ENCODE data around the gene AKAP6. TPM values are rescaled to one million over a fixed set of nuclear protein-coding genes. Genes with fewer than 3 reads are reported as not detected.

The AKAP6 gene
- total and polyA plus RNA-seq, 4 donors: 0.42 to 3.2 (median 1.7) TPM

DNA sequence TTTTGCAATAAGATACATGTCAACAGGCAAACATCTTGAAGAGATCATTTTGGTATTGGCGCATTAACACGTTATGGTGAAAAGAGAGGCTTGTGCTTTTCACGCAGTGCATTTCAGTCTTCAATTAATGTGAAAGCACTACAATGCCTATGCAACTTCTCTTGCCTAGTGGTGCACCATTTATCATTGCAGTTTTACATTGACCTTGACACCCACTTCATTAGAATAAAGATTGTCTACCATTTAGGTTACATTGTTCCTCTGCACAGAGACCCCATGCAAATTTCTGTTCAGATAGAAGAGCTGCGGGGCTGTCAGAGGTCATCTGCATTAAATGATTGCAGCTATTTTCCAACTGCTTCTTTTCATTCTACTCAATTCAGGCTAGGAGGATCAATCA lies 397.4 kb downstream of the AKAP6 start:
- Histone ChIP-seq H3K4me1 (ENCODE audit: control insufficient read depth in 4 of 4, insufficient read depth in 4 of 4, low read length in 3 of 4) (peaks cover 2 to 6% (median 2%) of the 10 kb centered on the region in 4 donors), H3K27ac (ENCODE audit: low read depth in 1 of 2, low read length in 2 of 2) (no peak overlapping the region), H3K9me3 (ENCODE audit: control insufficient read depth in 4 of 4, low read length in 3 of 4) (no peaks in the 10 kb centered on the region), H3K27me3 (ENCODE audit: control insufficient read depth in 4 of 4, insufficient read depth in 4 of 4, low read length in 3 of 4) (no peaks in the 10 kb centered on the region), H3K36me3 (ENCODE audit: control insufficient read depth in 4 of 4, insufficient read depth in 3 of 4, low read depth in 1 of 4, low read length in 3 of 4) (no peaks in the 10 kb centered on the region), H3K9ac (ENCODE audit: low read depth in 1 of 2, low read length in 2 of 2) (no peak overlapping the region), H3K4me3 (ENCODE audit: low read depth in 1 of 3, low read length in 3 of 3) (no peak overlapping the region)
- no peak for TF ChIP-seq FOXA1 (IDR thresholded peaks at IDR 0.05)
- TF ChIP-seq EGR1 (IDR thresholded peaks at IDR 0.05; ENCODE audit: low read depth in 2 of 2): no peak
- TF ChIP-seq ZBTB33 (IDR thresholded peaks at IDR 0.05): no peak
- TF ChIP-seq, protein P1, sequence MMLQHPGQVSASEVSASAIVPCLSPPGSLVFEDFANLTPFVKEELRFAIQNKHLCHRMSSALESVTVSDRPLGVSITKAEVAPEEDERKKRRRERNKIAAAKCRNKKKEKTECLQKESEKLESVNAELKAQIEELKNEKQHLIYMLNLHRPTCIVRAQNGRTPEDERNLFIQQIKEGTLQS (IDR thresholded peaks at IDR 0.05): no peak
- TF ChIP-seq, protein P2, sequence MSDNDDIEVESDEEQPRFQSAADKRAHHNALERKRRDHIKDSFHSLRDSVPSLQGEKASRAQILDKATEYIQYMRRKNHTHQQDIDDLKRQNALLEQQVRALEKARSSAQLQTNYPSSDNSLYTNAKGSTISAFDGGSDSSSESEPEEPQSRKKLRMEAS (IDR thresholded peaks at IDR 0.05): no peak
- TF ChIP-seq YY1 (IDR thresholded peaks at IDR 0.05): no peak
- no peak for TF ChIP-seq FOXA2 (IDR thresholded peaks at IDR 0.05)
- TF ChIP-seq JUND (IDR thresholded peaks at IDR 0.05): no peak
- TF ChIP-seq SP1 (IDR thresholded peaks at IDR 0.05): no peak
- TF ChIP-seq NR2F2 (IDR thresholded peaks at IDR 0.05): no peak
- no peak for TF ChIP-seq HNF4G (IDR thresholded peaks at IDR 0.05)
- no peak for DNase-seq (ENCODE audit: low spot score)
- WGBS: 95% methylated on average over 4 of the region's 4 CpGs

- H3K9me3 ChIP-seq (ENCODE audit: control insufficient read depth in 4 of 4, low read length in 3 of 4): no peaks in the 10 kb centered on the region
- no peak overlapping the region for H3K9ac ChIP-seq (ENCODE audit: low read depth in 1 of 2, low read length in 2 of 2)
- no peak for TF ChIP-seq FOXA2 (IDR thresholded peaks at IDR 0.05)
- WGBS: 89% methylated on average over 5 of the region's 5 CpGs
- DNase-seq (ENCODE audit: low spot score): no peak
- H3K4me1 ChIP-seq (ENCODE audit: control insufficient read depth in 4 of 4, insufficient read depth in 4 of 4, low read length in 3 of 4): peaks cover 2 to 6% (median 2%) of the 10 kb centered on the region in 4 donors
- no peaks in the 10 kb centered on the region for H3K36me3 ChIP-seq (ENCODE audit: control insufficient read depth in 4 of 4, insufficient read depth in 3 of 4, low read depth in 1 of 4, low read length in 3 of 4)
- H3K27me3 ChIP-seq (ENCODE audit: control insufficient read depth in 4 of 4, insufficient read depth in 4 of 4, low read length in 3 of 4): no peaks in the 10 kb centered on the region
- H3K4me3 ChIP-seq (ENCODE audit: low read depth in 1 of 3, low read length in 3 of 3): no peak overlapping the region
- no peak overlapping the region for H3K27ac ChIP-seq (ENCODE audit: low read depth in 1 of 2, low read length in 2 of 2)
Observed at GRCh38 chr14:32727832-32728231, 398.7 kb downstream of the AKAP6 start.

DNA sequence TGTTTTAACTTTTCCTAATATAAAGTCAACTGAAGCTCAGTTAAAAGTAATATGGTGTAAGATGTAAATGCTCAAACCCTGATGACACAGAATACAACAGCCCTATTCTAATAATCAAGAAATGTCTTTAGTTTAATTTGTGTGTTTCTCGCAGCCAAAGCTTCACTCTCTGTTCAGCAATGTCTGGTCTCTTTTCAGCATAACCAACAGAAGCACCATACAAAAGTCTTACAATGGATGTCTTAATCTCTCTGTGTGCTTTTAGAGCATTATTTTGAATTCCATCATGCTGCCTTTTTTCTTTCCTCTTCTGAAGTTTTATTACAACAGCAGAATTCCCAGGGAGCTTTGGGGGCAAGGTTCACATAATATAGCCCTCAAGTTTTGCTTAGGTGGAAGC lies 399.4 kb downstream of the AKAP6 start:
- no peak overlapping the region for H3K9ac ChIP-seq (ENCODE audit: low read depth in 1 of 2, low read length in 2 of 2)
- no peaks in the 10 kb centered on the region for H3K36me3 ChIP-seq (ENCODE audit: control insufficient read depth in 4 of 4, insufficient read depth in 3 of 4, low read depth in 1 of 4, low read length in 3 of 4)
- no peak for DNase-seq (ENCODE audit: low spot score)
- H3K9me3 ChIP-seq (ENCODE audit: control insufficient read depth in 4 of 4, low read length in 3 of 4): no peaks in the 10 kb centered on the region
- H3K4me1 ChIP-seq (ENCODE audit: control insufficient read depth in 4 of 4, insufficient read depth in 4 of 4, low read length in 3 of 4): peaks cover 2 to 6% (median 2%) of the 10 kb centered on the region in 4 donors
- no peak overlapping the region for H3K4me3 ChIP-seq (ENCODE audit: low read depth in 1 of 3, low read length in 3 of 3)
- H3K27me3 ChIP-seq (ENCODE audit: control insufficient read depth in 4 of 4, insufficient read depth in 4 of 4, low read length in 3 of 4): no peaks in the 10 kb centered on the region
- no peak overlapping the region for H3K27ac ChIP-seq (ENCODE audit: low read depth in 1 of 2, low read length in 2 of 2)
- WGBS: 94% methylated on average over 1 of the region's 1 CpG
- TF ChIP-seq EGR1 (IDR thresholded peaks at IDR 0.05; ENCODE audit: low read depth in 2 of 2) (no peak), YY1 (IDR thresholded peaks at IDR 0.05) (no peak), HNF4A (conservative IDR thresholded peaks at IDR 0.05) (no peak), FOXA2 (IDR thresholded peaks at IDR 0.05) (no peak), JUND (IDR thresholded peaks at IDR 0.05) (no peak), GABPA (IDR thresholded peaks at IDR 0.05 in 1 of 2, conservative IDR thresholded peaks at IDR 0.05 in 1 of 2) (no peak), FOXA1 (IDR thresholded peaks at IDR 0.05) (no peak), RXRA (IDR thresholded peaks at IDR 0.05) (no peak), TAF1 (conservative IDR thresholded peaks at IDR 0.05) (no peak), HNF4G (IDR thresholded peaks at IDR 0.05) (no peak), SP1 (IDR thresholded peaks at IDR 0.05) (no peak), ZBTB33 (IDR thresholded peaks at IDR 0.05) (no peak), NR2F2 (IDR thresholded peaks at IDR 0.05) (no peak)
- TF ChIP-seq, protein P3, sequence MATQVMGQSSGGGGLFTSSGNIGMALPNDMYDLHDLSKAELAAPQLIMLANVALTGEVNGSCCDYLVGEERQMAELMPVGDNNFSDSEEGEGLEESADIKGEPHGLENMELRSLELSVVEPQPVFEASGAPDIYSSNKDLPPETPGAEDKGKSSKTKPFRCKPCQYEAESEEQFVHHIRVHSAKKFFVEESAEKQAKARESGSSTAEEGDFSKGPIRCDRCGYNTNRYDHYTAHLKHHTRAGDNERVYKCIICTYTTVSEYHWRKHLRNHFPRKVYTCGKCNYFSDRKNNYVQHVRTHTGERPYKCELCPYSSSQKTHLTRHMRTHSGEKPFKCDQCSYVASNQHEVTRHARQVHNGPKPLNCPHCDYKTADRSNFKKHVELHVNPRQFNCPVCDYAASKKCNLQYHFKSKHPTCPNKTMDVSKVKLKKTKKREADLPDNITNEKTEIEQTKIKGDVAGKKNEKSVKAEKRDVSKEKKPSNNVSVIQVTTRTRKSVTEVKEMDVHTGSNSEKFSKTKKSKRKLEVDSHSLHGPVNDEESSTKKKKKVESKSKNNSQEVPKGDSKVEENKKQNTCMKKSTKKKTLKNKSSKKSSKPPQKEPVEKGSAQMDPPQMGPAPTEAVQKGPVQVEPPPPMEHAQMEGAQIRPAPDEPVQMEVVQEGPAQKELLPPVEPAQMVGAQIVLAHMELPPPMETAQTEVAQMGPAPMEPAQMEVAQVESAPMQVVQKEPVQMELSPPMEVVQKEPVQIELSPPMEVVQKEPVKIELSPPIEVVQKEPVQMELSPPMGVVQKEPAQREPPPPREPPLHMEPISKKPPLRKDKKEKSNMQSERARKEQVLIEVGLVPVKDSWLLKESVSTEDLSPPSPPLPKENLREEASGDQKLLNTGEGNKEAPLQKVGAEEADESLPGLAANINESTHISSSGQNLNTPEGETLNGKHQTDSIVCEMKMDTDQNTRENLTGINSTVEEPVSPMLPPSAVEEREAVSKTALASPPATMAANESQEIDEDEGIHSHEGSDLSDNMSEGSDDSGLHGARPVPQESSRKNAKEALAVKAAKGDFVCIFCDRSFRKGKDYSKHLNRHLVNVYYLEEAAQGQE (IDR thresholded peaks at IDR 0.05): no peak
- TF ChIP-seq, protein P1 (IDR thresholded peaks at IDR 0.05): no peak
- TF ChIP-seq, protein P4, sequence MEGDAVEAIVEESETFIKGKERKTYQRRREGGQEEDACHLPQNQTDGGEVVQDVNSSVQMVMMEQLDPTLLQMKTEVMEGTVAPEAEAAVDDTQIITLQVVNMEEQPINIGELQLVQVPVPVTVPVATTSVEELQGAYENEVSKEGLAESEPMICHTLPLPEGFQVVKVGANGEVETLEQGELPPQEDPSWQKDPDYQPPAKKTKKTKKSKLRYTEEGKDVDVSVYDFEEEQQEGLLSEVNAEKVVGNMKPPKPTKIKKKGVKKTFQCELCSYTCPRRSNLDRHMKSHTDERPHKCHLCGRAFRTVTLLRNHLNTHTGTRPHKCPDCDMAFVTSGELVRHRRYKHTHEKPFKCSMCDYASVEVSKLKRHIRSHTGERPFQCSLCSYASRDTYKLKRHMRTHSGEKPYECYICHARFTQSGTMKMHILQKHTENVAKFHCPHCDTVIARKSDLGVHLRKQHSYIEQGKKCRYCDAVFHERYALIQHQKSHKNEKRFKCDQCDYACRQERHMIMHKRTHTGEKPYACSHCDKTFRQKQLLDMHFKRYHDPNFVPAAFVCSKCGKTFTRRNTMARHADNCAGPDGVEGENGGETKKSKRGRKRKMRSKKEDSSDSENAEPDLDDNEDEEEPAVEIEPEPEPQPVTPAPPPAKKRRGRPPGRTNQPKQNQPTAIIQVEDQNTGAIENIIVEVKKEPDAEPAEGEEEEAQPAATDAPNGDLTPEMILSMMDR (IDR thresholded peaks at IDR 0.05; ENCODE audit: low read depth, low read length, missing input control): no peak
